GM12865 (cell line): ENCODE measurements around the gene NKAIN4.

Source experiments
- DNase-seq: peaks from one replicate; pipeline ENCODE4 v3.0.0; 2010; ENCODE audit warnings: low read depth
- H3K4me3 ChIP-seq: 2 replicates; pipeline ENCODE4 v1.5.1; 2011; ENCODE audit warnings: mild to moderate bottlenecking, low read depth, low read length, control low read depth
- CTCF ChIP-seq: IDR thresholded peaks from 2 replicates; pipeline ENCODE4 v1.5.1; 2011; ENCODE audit warnings: low read length, control low read depth, low read depth, inconsistent platforms; ENCODE audit not compliant: insufficient read depth; ENCODE audit errors: missing control alignments

NKAIN4 gene

GRCh38 chr20:63254232-63254605, at the start of gene NKAIN4:
TSS of gene NKAIN4 (minus strand) at chr20:63254463. CDS start at chr20:63254450, 13 bp downstream.
- TF ChIP-seq CTCF, result no peak
- no peak for DNase-seq
- H3K4me3 ChIP-seq, result no peak within 1 kb of the TSS

- no peak for DNase-seq
- no peak for TF ChIP-seq CTCF
- no peak overlapping the region for H3K4me3 ChIP-seq
These were observed 48.9 kb upstream of the NKAIN4 start for GRCh38 chr20:63303095-63303666.

- DNase-seq, result no peak
- H3K4me3 ChIP-seq, result no peak overlapping the region
- no peak for TF ChIP-seq CTCF
These were observed 47.4 kb upstream of the NKAIN4 start for GRCh38 chr20:63301671-63302070.

GRCh38 chr20:63298731-63299312, 44.6 kb upstream of the NKAIN4 start:
- H3K4me3 ChIP-seq, result no peak overlapping the region
- no peak for TF ChIP-seq CTCF
- no peak for DNase-seq

GRCh38 chr20:63297796-63298572, 43.7 kb upstream of the NKAIN4 start:
- H3K4me3 ChIP-seq, result no peak overlapping the region
- TF ChIP-seq CTCF, result no peak
- DNase-seq, result no peak

GRCh38 chr20:63297371-63297781, 43.1 kb upstream of the NKAIN4 start:
- no peak for TF ChIP-seq CTCF
- DNase-seq, result no peak
- no peak overlapping the region for H3K4me3 ChIP-seq
